GM18868 (cell line): Measurements from ENCODE around the gene LIM2.
A peak's percentile ranks its signal among the peaks of the same experiment; 100 is the strongest.
"Not testable (repeated sequence)": the region's sequence is repeated elsewhere in the genome, so short reads cannot be mapped to it uniquely, and the experiment has no call there.

Experiments
- ATAC-seq: cut with Tn5 transposase; IDR thresholded peaks from one replicate; pipeline ENCODE4 v1.9.1; 2021; ENCODE audit warnings: mild to moderate bottlenecking, moderate library complexity; ENCODE audit not compliant: unreplicated experiment

The LIM2 gene

GRCh38 chr19:51397453-51397852, 9.7 kb upstream of the LIM2 start:
- ATAC-seq = not testable (repeated sequence)

- ATAC-seq = no peak
Measured at GRCh38 chr19:51396175-51396574, 8.4 kb upstream of the LIM2 start.

- ATAC-seq = peak; percentile 79
Measured at GRCh38 chr19:51394050-51394836, 6.5 kb upstream of the LIM2 start.

DNA sequence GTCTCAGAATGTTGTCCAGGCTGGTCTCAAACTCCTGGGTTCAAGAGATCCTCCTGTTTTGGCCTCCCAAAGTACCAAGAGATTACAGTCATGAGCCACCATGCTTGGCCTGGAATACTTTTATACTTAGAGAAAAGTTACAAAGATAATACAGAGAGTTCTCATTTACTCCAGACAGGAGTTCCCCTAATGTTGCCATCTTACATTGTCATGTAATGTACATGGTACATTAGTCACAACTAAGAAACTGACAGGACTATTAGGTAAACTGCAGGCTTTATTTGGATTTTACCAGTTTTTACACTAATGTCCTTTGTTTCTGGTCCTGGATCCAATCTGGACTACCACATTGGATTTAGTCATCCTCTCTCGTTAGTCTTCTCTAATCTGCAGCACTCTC, 4.9 kb upstream of the LIM2 start:
- ATAC-seq = no peak

DNA sequence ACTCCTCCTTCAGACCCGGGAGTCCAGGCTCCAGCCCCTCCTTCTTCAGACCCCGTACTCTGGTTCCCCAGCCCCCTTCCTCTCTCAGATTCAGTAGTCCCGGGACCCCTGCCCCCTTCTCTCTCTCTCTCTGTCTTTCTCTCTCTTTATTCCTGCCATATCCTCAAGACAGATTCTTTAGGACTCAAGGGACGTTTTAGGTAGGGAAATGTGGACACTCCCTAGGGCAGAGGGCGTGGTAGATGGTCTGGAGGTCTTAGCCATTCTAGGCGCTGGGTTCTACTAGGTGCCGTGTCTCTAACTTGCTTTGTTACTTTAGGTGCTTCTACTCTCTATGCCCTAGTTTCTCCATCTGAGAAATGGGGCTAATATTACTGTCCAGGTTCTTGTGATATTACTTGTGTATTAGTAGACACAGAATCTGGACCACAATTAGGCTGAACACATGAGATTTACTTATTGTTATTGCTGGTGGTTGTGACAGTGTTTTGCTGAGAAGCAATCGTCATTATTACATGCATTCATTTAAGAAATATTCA, 3.4 kb upstream of the LIM2 start:
- no peak for ATAC-seq

DNA sequence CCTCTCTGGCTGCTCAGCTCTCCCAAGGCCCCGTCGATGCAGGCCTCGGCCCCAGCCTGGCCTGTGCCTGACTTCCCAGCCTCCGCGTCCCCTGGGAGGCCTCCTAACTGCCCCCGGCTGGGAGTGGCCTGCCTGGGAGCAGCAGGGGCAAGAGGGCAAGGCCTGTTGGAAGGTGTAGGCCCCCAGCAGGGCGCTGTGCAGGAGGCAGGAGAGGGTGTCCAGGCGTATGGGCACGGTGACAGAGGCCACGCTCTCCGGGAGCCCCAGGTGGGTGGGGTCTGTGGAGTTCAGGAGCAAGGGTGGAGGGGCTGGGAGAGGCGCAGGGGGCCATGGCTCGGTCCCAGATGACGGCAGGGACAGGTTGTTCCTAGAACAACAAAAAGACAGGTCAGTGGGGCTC, 1.4 kb upstream of the LIM2 start:
- no peak for ATAC-seq

GRCh38 chr19:51386882-51387520, 773 bp downstream of the LIM2 start:
- no peak for ATAC-seq

GRCh38 chr19:51382004-51382403, 5.8 kb downstream of the LIM2 start:
- no peak for ATAC-seq

DNA sequence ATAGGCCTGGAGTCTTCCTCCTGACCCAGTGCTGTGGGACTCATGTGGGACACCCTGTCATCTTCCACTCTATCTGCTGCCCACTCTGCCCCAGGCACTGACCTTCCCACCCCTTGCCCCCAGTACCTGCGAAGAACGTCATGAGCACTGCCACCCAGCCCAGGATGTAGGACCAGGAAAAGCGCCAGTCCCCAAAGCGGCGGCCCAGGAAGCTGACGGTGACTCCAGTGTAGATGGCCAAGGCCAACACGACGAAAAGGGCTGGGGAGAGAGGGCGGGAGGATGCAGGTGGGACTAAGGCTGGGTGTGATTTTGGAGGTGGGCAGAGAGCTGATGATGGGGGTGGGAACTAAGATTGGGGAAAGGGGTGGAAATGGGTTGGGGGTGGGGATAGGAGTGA, 7.4 kb downstream of the LIM2 start:
- ATAC-seq = no peak

DNA sequence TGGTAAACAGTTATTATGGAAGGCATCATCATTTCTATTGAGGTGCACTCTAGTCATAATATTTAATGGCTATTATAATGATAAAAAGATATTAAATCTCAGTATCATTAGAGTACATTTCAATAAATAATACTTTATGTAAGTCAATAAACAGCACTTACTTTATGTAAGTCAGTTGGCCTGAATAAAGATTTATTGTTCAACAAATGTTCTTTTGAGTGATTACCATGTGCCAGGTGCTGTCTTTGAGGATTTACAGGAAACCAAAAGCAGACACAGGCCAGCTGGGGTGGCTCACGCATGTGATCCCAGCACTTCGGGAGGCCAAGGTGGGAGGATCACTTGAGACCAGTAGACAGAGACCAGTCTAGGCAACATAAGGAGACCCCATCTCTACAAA, 10.4 kb downstream of the LIM2 start:
- no peak for ATAC-seq

DNA sequence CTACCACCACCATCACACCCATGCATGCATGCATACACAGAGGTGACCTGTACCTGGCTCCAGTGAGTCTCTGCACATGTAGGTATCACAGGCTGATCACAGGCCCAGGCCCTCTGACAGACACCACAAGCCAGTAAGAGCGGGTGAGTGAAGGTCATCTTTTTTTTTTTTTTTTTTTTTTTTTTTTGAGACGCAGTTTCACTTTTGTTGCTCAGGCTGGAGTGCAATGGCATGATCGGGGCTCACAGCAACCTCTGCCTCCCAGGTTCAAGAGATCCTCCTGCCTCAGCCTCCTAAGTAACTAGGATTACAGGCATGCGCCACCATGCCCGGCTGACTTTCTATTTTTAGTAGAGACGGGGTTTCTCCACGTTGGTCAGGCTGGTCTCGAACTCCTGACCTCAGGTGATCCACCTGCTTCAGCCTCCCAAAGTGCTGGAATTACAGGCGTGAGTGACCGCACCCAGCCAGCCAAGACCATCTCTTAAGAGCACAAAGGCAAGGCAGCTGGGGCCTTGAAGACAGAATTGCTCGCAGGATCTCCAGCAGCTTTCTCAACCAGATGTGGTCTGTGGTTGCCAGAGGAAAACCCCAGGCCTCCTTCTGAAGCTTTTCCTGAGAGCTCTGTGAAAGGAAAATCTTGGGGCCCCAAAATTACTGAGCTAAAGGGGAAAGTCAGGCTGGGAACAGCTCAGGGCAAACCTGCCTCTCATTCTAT, 12.1 kb downstream of the LIM2 start:
- no peak for ATAC-seq

GRCh38 chr19:51372649-51373504, 14.9 kb downstream of the LIM2 start, which contains the start of gene NKG7:
TSS of gene NKG7 (minus strand) at chr19:51372654. CDS start at chr19:51372535, 119 bp downstream.
- peak; percentile 38 for ATAC-seq

- ATAC-seq = no peak
Measured at GRCh38 chr19:51372021-51372648, 15.6 kb downstream of the LIM2 start.

GRCh38 chr19:51371186-51371690, 16.5 kb downstream of the LIM2 start:
- no peak for ATAC-seq

DNA sequence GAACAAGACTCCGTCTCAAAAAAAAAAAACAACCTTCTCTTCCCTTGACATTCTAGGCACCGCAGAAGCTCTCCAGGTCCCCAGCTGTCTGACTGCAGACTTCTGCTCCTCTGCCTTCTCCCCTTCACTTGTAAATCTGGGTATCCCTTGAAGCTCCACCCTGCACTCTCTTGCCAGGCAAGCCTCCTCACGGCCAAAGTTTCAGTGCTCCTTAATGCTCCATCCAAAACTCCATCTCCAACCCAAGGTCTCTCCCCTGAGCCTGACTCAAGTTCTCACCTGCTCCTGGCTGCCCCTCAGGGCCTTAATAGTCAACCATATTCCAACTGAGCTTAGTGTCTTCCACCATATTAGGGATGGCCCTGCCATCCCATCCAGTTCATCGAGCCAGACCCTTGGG, 17.5 kb downstream of the LIM2 start:
- ATAC-seq = no peak

GRCh38 chr19:51368366-51369282, 19.1 kb downstream of the LIM2 start, which contains the start of gene CLDND2:
TSS of gene CLDND2 (minus strand) at chr19:51369003. CDS start at chr19:51368577, 426 bp downstream.
- no peak for ATAC-seq

DNA sequence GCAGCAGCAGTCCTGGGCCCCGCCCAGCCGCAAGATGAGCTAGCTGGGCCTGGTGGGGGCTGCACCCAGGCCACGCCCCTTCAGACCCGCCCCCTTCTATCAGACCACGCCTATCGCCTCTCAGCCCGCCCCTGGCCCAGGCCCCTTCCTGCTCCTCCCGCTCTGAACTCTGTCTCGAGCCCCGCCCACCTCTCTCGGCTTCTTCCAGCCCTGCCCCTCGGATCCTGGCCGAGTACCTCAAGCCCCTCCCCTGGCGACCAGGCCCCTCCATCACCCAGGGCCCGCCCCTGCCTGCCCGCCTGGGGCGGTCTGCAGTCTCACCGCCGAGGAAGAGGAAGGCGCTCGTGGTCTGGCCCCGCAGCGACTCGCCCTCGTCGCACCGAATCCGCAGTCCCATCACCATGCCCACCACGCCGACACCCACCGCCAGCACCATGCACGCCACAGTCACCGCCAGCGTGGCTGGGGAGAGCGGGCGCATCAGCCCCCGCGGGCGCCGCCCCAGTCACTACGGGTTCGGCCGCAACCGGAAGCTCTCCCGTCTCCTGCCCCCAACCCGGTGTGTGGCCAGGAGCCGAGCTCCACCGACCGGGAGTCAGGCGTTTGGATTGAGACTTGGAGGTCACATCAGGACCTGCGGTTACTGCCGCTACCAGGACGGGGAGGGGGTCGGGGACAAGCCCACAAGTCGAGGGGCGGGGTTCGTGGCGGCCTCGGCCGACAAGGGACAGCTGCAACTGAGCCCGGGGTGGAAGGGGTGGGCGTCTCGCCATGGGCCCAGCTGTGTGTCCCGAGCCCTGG, 20.0 kb downstream of the LIM2 start:
- ATAC-seq = peak; percentile 78

GRCh38 chr19:51367255-51367564, 20.6 kb downstream of the LIM2 start:
- ATAC-seq = peak; percentile 3
